HG03520 (cell line): ENCODE results near the gene CUTC.
A peak's percentile ranks its signal among the peaks of the same experiment; 100 is the strongest.
"Not testable (repeated sequence)": the region's sequence is repeated elsewhere in the genome, so short reads cannot be mapped to it uniquely, and the experiment has no call there.

Experiments used
- ATAC-seq: cut with Tn5 transposase; IDR thresholded peaks from one replicate; pipeline ENCODE4 v1.9.1; 2021; ENCODE audit warnings: mild to moderate bottlenecking, moderate library complexity; ENCODE audit not compliant: unreplicated experiment

Gene CUTC

DNA sequence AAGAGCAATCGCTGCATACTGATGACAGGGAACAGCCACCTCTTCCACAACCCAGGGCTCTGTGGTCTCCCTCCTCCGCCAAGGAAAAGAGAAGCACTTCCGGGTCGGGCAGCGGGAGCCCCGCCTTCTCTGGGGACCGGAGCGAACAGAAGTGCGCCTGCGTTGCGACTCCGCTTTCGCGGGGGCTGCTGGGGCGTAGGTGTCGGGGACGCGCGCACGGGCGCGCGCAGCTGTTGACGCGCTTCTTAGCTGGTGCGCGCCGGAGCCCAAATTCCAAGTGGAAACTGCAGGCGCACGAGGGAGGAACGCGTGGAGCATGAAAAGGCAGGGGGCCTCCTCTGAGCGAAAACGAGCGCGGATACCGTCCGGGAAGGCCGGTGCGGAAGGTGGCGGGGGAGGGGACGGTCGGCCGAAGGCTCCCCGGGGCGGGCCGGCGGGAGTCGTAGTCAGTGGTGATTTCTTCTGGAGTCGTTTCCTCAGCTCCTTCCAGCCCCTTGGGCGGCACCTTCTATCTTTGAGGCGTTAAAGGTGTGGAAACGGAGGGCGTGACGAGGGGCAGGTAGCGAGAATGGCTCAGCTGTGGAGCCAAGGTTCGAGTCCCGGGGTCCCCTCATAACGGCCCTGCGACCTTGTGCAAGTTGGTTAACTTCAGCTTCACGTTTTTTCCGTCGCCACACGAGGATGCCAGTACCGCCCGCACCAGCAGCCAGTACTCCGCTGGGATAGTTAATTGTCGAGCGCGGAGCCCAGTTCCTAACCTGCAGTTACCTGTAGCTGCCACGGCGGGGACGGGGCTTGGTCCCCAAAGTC, at the start of gene CUTC, which contains the start of gene COX15:
Gene CUTC, plus strand, starts transcription at position 202 of the 810 bp plus-strand sequence. Its CDS starts 115 bp downstream, at position 317.
Gene COX15, minus strand, starts transcription at position 95 of the 810 bp plus-strand sequence. Its CDS starts 78 bp downstream, at position 17.
- ATAC-seq = peak; percentile 72

DNA sequence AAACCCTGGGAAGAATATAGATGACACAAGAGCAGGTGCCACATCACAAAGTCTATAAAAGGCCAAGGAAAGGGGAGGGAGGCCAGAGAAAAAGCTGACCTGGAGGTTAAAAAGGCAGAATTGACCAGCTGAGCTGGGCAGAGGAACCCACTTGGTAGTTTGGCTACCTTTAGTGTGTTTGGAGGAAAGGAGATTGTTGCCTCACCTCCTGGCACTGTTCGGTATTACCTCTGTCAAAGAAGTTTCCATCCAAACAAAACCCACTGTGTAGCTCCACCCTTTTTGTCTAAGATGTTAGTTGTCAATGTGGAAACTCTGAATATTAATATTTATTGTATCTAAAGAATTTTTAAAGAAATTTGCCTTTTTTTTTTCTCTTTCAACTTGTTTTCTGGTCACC, 49.3 kb upstream of the CUTC start:
- ATAC-seq = no peak

DNA sequence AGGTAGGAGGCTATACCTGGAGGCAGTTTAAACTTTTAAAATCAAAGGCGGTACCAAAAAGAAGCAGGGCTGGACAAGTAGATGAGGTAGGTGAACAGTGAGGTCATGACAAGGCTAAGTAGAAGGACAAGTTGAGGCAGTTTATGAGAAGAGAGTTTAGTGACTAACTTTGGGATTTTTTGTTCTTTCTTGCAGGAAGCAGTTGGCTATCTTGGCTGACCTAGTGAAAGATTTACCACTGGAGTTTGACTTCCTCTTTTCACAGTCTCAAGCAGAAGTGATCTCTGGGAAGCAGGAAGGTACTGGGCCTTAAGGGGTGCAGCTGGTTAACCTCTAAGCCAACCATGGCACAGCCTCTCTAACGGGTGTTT, 46.5 kb upstream of the CUTC start:
- peak; percentile 68 for ATAC-seq

GRCh38 chr10:99689461-99689860, 42.6 kb upstream of the CUTC start:
- ATAC-seq = no peak

- no peak for ATAC-seq
These were observed 38.0 kb upstream of the CUTC start for GRCh38 chr10:99693933-99694583.

GRCh38 chr10:99695761-99696160, 36.3 kb upstream of the CUTC start:
- no peak for ATAC-seq

DNA sequence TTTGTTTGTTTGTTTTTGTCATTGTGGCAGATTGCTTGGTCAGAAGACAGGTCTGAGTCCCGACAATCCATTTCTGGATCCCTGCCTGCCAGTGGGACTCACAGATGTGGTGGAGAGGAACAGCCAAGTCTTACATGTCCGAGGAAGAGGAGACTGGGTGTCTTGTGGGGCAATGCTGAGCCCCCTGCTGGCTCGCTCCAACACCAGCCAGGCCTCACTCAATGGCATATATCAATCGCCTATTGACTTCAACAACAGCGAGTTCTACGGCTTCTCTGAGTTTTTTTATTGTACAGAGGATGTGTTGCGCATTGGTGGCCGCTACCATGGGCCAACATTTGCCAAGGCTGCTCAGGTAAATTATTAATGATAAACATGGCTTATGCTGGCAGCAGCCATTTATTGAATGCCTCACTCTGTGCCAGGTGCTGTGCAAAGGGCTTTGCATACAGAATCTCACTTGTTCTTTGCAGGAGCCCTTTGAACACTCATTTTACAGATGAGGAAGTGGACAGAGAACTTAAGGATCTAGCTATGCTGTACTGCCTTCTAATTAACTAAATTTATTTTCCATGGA, 33.4 kb upstream of the CUTC start:
- ATAC-seq = no peak

GRCh38 chr10:99700649-99701048, 31.4 kb upstream of the CUTC start:
- no peak for ATAC-seq

DNA sequence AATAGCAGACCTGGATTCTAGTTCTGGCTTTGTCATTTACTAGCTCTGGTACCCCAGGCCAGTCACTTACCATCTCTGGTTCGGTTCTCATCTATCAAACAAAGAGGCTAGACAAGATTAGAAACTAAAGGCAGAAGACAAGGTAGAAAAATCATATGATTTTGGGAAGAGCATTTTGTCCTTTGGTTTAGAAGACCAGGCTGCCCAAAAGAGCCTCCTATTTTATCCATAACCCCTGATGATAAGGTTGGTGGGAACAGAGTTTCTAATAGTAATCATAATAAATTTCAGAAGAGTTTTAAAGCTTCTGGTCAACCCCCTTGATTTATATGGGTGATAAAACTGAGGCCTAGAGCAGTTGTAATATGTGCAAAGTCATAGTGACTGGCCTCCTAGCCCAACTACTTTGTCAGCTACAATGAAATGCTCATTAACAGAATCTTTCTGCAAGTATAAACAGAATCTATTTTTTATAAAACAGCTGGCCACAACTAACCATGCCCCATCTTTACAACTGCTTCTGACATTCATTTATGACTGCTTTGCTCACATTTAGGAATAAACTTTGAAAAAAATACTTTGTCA, 23.5 kb upstream of the CUTC start:
- ATAC-seq = no peak

GRCh38 chr10:99709480-99710229, 22.4 kb upstream of the CUTC start:
- ATAC-seq = no peak

GRCh38 chr10:99711129-99711719, 20.8 kb upstream of the CUTC start:
- no peak for ATAC-seq

GRCh38 chr10:99714446-99714845, 17.6 kb upstream of the CUTC start:
- no peak for ATAC-seq

GRCh38 chr10:99720387-99720786, 11.6 kb upstream of the CUTC start:
- ATAC-seq = no peak

DNA sequence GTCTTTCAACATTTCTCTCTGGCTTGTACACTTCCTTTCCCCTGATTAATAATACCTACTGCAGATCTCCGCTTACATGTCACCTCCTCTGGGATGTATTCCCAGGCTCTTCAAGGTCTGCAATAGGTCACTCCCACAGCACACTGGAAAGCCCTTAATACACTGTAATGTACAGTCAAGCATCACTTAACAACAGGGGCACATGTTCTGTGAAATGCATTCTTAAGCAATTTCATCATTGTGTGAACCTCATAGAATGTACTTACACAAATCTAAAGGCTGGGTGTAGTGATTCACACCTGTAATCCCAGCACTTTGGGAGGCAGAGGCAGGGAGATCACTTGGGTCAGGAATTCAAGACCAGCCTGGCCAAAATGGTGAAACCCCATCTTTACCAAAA, 2.0 kb upstream of the CUTC start:
- no peak for ATAC-seq

DNA sequence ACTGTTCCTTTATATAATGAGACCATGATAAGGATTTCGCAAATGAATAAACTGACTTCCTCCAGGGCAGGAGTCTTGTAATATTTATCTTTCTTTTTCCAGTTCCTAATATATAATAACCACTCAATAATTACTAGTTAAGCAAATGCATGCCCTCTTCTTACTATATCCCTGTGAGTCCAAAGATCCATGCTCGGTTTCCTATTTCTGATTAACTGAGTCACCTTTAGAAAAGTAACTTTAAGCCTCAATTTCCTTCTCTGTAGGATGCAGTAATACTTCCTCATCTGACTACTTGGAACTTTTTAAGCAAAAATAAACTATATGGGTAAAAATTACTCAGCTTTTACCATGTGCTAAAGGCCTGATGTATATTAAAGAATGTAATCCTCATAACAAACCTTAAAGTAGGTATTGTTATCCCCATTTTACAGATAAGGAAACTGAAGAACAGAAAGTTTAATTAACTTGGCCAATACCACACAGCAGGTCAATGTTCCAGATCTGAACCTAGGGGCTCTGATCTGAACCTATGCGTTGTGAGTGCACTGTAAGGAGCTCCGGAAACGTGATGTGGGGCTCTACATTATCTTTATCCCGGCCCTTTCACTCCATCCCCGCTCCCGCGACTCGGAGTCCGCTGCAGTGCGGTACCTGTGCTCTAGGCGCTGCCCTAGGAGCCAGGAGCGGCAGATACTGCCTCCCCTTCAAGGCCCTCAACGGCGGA, 565 bp upstream of the CUTC start:
- peak; percentile 31 for ATAC-seq

DNA sequence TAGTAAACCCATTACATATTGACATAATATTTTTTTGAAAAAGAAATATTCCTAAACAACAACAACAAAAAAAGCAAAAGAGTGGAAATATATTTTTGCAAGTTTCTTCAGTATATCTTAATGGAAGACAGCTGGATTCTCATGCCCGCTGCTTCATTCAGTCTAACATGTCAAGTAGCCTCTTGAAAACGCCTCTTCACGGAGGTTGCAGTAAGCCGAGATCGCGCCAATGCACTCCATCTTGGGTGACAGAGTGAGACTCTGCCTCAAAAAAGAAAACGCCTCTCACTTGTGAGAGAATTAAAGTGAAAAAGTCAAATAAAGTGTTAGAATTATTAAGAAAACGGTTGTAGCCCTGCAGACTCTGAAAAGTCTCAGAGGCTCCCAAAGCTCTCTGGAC, 1.3 kb downstream of the CUTC start:
- ATAC-seq = no peak

DNA sequence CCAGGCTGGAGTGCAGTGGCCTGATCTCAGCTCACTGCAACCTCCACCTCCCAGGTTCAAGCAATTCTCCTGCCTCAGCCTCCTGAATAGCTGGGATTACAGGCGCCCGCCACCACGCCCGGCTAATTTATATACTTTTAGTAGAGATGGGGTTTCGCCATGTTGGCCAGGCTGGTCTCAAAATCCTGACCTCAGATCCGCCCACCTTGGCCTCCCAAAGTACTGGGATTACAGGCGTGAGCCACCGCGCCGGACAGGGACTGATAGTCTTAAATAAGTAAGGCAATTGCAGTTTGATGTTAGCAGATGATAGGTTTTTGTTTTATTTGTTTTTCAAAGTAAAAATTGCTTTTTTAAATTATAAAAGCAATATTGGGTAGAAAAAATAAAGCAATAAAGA, 2.1 kb downstream of the CUTC start:
- ATAC-seq = not testable (repeated sequence)

GRCh38 chr10:99740260-99740659, 8.2 kb downstream of the CUTC start:
- no peak for ATAC-seq

DNA sequence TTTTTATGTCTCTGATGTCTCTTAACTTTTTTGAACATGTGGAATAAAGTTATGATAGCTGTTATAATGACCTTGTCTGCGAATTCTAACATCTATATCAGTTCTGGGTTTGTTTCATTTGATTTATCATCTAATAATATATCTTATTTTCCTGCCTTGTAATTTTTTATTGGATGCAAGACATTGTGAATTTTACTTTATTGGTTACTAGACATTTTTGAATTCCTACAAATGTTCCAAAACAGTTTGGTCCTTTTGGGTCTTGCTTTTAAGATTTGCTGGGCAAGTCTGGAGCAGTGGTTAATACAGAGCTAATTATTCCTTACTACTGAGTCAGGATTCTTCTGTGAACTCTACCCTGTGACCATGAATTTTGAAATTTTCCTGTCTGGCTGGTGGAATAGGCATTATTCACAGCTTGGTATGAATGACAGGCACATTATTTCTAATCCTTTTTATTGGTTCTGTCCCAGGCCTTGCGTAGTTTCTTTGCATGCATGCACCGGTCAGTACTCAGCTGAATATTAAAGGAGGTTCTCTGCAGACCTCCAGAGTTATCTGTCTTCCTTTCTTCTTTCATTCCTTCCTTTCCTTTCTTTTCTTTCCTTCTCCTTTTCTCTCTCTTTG, 9.0 kb downstream of the CUTC start:
- ATAC-seq = no peak
